Prostate gland (tissue), 2 donors: ENCODE measurements around the gene CAMSAP1.

Experiments used
- POLR2A ChIP-seq: fragments of 450-650 bp; IDR thresholded peaks from one replicate; pipeline ENCODE4 v1.6.1; 2016; ENCODE audit warnings: antibody characterized with exemption, mild to moderate bottlenecking
- POLR2AphosphoS5 ChIP-seq: sonication (generic); formaldehyde crosslinking; IDR thresholded peaks from one replicate; pipeline ENCODE4 v1.6.1; 2017; ENCODE audit warnings: antibody characterized with exemption
- TF ChIP-seq, protein P1 (sequence below), 4 experiments: fragments of 200-600 bp in 2 of 4; fragments of 450-650 bp in 2 of 4; sonication (generic) in 2 of 4; IDR thresholded peaks; 1 replicate in 3 of 4; 2 replicates in 1 of 4; pipeline ENCODE4 v1.5.1; 2016 to 2019; ENCODE audit warnings: antibody characterized with exemption in 4 of 4, mild to moderate bottlenecking in 2 of 4, moderate library complexity in 2 of 4

DNA sequence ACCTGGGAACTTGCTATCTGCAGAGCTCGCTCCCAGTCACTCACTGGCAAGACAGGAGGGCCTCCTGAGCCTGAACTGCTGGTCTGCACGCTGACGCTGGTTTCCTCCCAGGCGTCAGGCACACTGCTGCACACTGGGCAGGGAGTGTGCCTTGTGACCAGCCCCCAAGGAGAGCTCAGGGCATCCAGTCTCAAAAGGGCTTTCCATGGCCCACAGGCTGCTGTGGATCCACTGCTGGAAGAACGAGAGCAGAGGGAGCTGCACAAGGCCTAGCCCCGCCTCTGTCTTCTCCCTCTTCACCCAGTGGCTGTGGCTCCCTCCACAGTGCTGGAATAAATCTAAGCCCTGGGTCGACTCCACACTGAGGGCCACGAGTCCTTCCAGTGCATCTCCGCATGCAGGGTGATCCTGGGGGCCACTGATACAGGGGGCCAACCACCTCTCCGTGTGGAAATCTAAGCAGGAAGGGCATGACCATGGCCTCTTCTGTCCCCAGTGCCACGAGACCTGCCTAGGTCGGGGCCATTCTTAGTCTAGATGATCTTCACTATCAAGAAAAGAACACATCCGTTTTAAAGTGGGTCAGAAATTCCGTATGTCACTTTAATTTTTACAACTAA lies 93.6 kb downstream of the CAMSAP1 start:
- TF ChIP-seq, protein P1, sequence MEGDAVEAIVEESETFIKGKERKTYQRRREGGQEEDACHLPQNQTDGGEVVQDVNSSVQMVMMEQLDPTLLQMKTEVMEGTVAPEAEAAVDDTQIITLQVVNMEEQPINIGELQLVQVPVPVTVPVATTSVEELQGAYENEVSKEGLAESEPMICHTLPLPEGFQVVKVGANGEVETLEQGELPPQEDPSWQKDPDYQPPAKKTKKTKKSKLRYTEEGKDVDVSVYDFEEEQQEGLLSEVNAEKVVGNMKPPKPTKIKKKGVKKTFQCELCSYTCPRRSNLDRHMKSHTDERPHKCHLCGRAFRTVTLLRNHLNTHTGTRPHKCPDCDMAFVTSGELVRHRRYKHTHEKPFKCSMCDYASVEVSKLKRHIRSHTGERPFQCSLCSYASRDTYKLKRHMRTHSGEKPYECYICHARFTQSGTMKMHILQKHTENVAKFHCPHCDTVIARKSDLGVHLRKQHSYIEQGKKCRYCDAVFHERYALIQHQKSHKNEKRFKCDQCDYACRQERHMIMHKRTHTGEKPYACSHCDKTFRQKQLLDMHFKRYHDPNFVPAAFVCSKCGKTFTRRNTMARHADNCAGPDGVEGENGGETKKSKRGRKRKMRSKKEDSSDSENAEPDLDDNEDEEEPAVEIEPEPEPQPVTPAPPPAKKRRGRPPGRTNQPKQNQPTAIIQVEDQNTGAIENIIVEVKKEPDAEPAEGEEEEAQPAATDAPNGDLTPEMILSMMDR (IDR thresholded peaks at IDR 0.05) = no peak
- no peak for TF ChIP-seq POLR2A
- TF ChIP-seq POLR2AphosphoS5 = no peak
